ENCODE data around the gene DYNC1I1. TPM values are rescaled to one million over a fixed set of nuclear protein-coding genes. Genes with fewer than 3 reads are reported as not detected.

The DYNC1I1 gene
- total RNA-seq, 2 experiments from 2014 or later: not detected

DNA sequence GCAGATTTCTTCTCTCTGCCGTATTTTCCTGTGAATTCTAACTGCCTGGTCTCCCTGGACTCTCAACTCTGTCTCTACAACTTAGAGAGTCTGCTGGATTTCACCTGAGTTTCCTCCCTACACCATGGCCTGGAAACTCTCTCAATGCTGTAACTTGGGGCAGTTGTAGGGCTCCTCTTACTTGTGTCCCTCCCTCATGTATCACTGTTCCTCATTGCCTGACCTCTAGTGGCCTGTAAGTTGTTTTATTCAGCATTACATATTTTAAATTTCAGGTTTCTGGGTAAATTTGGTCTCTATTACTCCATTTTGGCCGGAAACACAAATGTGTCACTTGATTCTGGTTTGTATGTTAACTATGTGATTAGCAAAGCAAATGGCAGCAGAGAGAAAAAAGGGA lies 70.9 kb downstream of the DYNC1I1 start:
- Mint-ChIP-seq H3K27me3 (no peaks in the 10 kb centered on the region), H3K4me3 (no peak overlapping the region), H3K27ac (no peak overlapping the region), H3K9me3 (no peaks in the 10 kb centered on the region), H3K36me3 (ENCODE audit: low read depth) (no peaks in the 10 kb centered on the region), H3K4me1 (ENCODE audit: low read depth) (no peaks in the 10 kb centered on the region)
- intact Hi-C loops (cut with micrococcal nuclease): no loop called here
- ChIA-PET POLR2A (no interaction called here), CTCF (no interaction called here)
- TF ChIP-seq, protein P1, sequence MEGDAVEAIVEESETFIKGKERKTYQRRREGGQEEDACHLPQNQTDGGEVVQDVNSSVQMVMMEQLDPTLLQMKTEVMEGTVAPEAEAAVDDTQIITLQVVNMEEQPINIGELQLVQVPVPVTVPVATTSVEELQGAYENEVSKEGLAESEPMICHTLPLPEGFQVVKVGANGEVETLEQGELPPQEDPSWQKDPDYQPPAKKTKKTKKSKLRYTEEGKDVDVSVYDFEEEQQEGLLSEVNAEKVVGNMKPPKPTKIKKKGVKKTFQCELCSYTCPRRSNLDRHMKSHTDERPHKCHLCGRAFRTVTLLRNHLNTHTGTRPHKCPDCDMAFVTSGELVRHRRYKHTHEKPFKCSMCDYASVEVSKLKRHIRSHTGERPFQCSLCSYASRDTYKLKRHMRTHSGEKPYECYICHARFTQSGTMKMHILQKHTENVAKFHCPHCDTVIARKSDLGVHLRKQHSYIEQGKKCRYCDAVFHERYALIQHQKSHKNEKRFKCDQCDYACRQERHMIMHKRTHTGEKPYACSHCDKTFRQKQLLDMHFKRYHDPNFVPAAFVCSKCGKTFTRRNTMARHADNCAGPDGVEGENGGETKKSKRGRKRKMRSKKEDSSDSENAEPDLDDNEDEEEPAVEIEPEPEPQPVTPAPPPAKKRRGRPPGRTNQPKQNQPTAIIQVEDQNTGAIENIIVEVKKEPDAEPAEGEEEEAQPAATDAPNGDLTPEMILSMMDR (IDR thresholded peaks at IDR 0.05): no peak
- DNase-seq (no peak), ATAC-seq (no peak)

GRCh38 chr7:95845007-95845406 lies 72.7 kb downstream of the DYNC1I1 start:
- no peak overlapping the region for H3K27ac Mint-ChIP-seq

DNA sequence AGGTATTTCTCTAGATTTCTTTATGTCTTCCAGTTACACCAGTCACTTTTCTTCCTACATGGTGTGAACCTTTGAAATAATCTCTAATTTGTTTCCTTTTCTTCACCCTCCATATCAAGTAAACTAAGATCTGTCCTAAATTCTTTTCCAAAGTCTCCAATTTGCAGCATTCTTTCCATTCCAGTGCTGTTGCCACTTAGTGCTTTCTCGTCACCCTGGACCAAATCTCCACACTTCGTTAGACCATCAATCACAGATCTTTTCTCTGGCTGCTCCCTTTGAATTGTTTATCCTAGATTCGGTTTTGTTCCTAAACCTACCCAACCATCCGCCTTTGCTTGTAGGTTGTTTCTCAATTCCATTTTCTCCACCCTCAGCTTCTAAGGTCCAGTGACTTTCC lies 74.7 kb downstream of the DYNC1I1 start:
- Mint-ChIP-seq H3K4me1 (ENCODE audit: low read depth) (no peaks in the 10 kb centered on the region), H3K9me3 (no peaks in the 10 kb centered on the region), H3K36me3 (ENCODE audit: low read depth) (no peaks in the 10 kb centered on the region), H3K4me3 (no peak overlapping the region), H3K27ac (no peak overlapping the region), H3K27me3 (peaks cover 2% of the 10 kb centered on the region)
- ChIA-PET CTCF (no interaction called here), POLR2A (no interaction called here)
- intact Hi-C loops (cut with micrococcal nuclease): no loop called here
- TF ChIP-seq, protein P1 (IDR thresholded peaks at IDR 0.05): no peak
- DNase-seq (no peak), ATAC-seq (no peak)

More at GRCh38 chr7:95845007-95845406, 72.7 kb downstream of the DYNC1I1 start:
- Mint-ChIP-seq H3K4me1 (ENCODE audit: low read depth) (no peaks in the 10 kb centered on the region), H3K27me3 (peaks cover 2% of the 10 kb centered on the region), H3K36me3 (ENCODE audit: low read depth) (no peaks in the 10 kb centered on the region), H3K9me3 (no peaks in the 10 kb centered on the region), H3K4me3 (no peak overlapping the region)
- ATAC-seq (no peak), DNase-seq (no peak)
- intact Hi-C loops (cut with micrococcal nuclease): no loop called here
- ChIA-PET CTCF (interaction anchor here (1.6 kb wide), 1 partner anchor 368 kb away, joined by 3 read pairs; no protein-coding TSS in a partner anchor), POLR2A (no interaction called here)
- TF ChIP-seq, protein P1 (IDR thresholded peaks at IDR 0.05): no peak

DNA sequence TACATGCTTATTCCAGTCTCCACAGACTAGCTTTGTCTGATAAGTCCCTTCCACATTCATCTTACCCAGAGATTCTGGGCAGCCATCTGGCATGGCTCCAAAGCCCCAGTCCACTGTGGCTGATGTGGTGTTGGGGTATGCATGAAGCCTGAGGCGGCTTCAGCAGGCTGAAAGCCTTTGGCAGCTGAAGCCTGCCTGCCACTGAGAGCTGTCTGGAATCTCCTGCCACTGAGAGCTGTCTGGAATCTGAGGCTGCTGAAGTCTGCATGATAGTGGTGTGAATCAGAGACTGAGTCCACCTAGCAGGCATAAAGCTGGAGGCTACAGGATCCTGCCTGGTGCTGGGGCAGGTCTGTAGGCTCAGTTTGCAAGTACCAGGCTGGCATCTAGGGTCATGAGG lies 87.1 kb downstream of the DYNC1I1 start:
- H3K27ac Mint-ChIP-seq: no peak overlapping the region
- ATAC-seq (no peak), DNase-seq (no peak)
- H3K27me3 Mint-ChIP-seq: no peaks in the 10 kb centered on the region
- intact Hi-C loops (cut with micrococcal nuclease): no loop called here
- ChIA-PET CTCF (no interaction called here), POLR2A (no interaction called here)
- TF ChIP-seq, protein P1 (IDR thresholded peaks at IDR 0.05): no peak
- H3K9me3 Mint-ChIP-seq: peaks cover 3% of the 10 kb centered on the region
- no peaks in the 10 kb centered on the region for H3K4me1 Mint-ChIP-seq (ENCODE audit: low read depth)
- no peaks in the 10 kb centered on the region for H3K36me3 Mint-ChIP-seq (ENCODE audit: low read depth)
- no peak overlapping the region for H3K4me3 Mint-ChIP-seq

GRCh38 chr7:95861041-95861440 lies 88.7 kb downstream of the DYNC1I1 start:
- Mint-ChIP-seq H3K36me3 (ENCODE audit: low read depth) (no peaks in the 10 kb centered on the region), H3K9me3 (peaks cover 3% of the 10 kb centered on the region), H3K27ac (no peak overlapping the region), H3K27me3 (peaks cover 1% of the 10 kb centered on the region), H3K4me1 (ENCODE audit: low read depth) (no peaks in the 10 kb centered on the region), H3K4me3 (no peak overlapping the region)
- POLR2A ChIA-PET: no interaction called here
- intact Hi-C loops (cut with micrococcal nuclease): no loop called here
- no peak for DNase-seq
- TF ChIP-seq, protein P1 (IDR thresholded peaks at IDR 0.05): no peak
- CTCF ChIA-PET: interaction anchor here (1.5 kb wide), 1 partner anchor 13 kb away, joined by 5 read pairs; no protein-coding TSS in a partner anchor
- no peak for ATAC-seq
